IMR-90 (cell line): Measurements from ENCODE around the gene AUH. TPM values are rescaled to one million over a fixed set of nuclear protein-coding genes. Genes with fewer than 3 reads are reported as not detected.

Source experiments
- ATAC-seq: fragments of 200-7000 bp; cut with Tn5 transposase; 2 replicates; pipeline ENCODE4 v1.9.1; 2020; ENCODE audit warnings: low read depth, mild to moderate bottlenecking, moderate library complexity
- BruUV-seq: library from RNA; stranded (reverse); fragments of 400-500 nt; replicated peaks from 2 replicates; lab custom pipeline; 2021; lab: Mats Ljungman, UMichigan
- CTCF ChIA-PET: fragments of 300-600 bp; formaldehyde crosslinking; extraction: SDS; loops from one replicate; lab custom pipeline; 2021; ENCODE audit warnings: antibody characterized with exemption; lab: Yijun Ruan, JAX
- POLR2A ChIA-PET: fragments of 300-600 bp; sonication (Branson Sonifier 250); formaldehyde crosslinking; loops from one replicate; lab custom pipeline; 2022; ENCODE audit warnings: antibody characterized with exemption; ENCODE audit not compliant: unreplicated experiment; lab: Charles Lee
- DNase-seq: peaks from one replicate; pipeline ENCODE4 v3.0.0; 2013
- H2AFZ ChIP-seq: replicated peaks from 2 replicates; pipeline ENCODE3; 2013; ENCODE audit warnings: low read length, mild to moderate bottlenecking; ENCODE audit not compliant: poor library complexity
- H2AK5ac ChIP-seq: 2 replicates; pipeline ENCODE4 v1.6.1; 2013; ENCODE audit warnings: low read depth, low read length, inconsistent platforms
- H2AK9ac ChIP-seq: replicated peaks from 2 replicates; pipeline ENCODE3; 2013; ENCODE audit warnings: mild to moderate bottlenecking, low read depth, low read length, moderate library complexity; ENCODE audit not compliant: poor library complexity
- H2BK120ac ChIP-seq: 2 replicates; pipeline ENCODE4 v1.6.1; 2013; ENCODE audit warnings: low read depth, low read length, inconsistent platforms
- H2BK15ac ChIP-seq: 3 replicates; pipeline ENCODE4 v1.6.1; 2013; ENCODE audit warnings: low read depth, low read length, inconsistent platforms
- H2BK20ac ChIP-seq: 2 replicates; pipeline ENCODE4 v1.6.1; 2013; ENCODE audit warnings: low read depth, mild to moderate bottlenecking, inconsistent platforms, low read length, moderate library complexity
- H2BK5ac ChIP-seq: 2 replicates; pipeline ENCODE4 v1.6.1; 2013; ENCODE audit warnings: mild to moderate bottlenecking, low read depth, low read length, inconsistent platforms; ENCODE audit not compliant: poor library complexity, severe bottlenecking
- H3K14ac ChIP-seq: replicated peaks from 2 replicates; pipeline ENCODE4 v1.6.1; 2013; ENCODE audit warnings: low read depth, low read length, inconsistent platforms
- H3K18ac ChIP-seq: 2 replicates; pipeline ENCODE4 v1.6.1; 2013; ENCODE audit warnings: low read depth, low read length, control low read depth
- H3K23ac ChIP-seq: 2 replicates; pipeline ENCODE4 v1.6.1; 2013; ENCODE audit warnings: low read depth, low read length, inconsistent platforms
- H3K27ac ChIP-seq: 2 replicates; pipeline ENCODE4 v1.5.1; 2013; ENCODE audit warnings: mild to moderate bottlenecking, control low read depth, low read length; ENCODE audit not compliant: insufficient read depth
- H3K27me3 ChIP-seq: 2 replicates; pipeline ENCODE4 v1.6.1; 2013; ENCODE audit warnings: low read length; ENCODE audit not compliant: control insufficient read depth, insufficient read depth
- H3K36me3 ChIP-seq: 2 replicates; pipeline ENCODE4 v1.6.1; 2013; ENCODE audit warnings: low read length, mixed read lengths; ENCODE audit not compliant: control insufficient read depth, insufficient read depth
- H3K4ac ChIP-seq: 2 replicates; pipeline ENCODE4 v1.6.1; 2013; ENCODE audit warnings: low read depth, low read length, inconsistent platforms
- H3K4me1 ChIP-seq: 2 replicates; pipeline ENCODE4 v1.6.1; 2013; ENCODE audit warnings: low read length, mixed read lengths; ENCODE audit not compliant: control insufficient read depth, insufficient read depth
- H3K4me2 ChIP-seq: 2 replicates; pipeline ENCODE4 v1.6.1; 2013; ENCODE audit warnings: low read depth, mild to moderate bottlenecking, control low read depth, low read length, moderate library complexity
- H3K4me3 ChIP-seq: 2 replicates; pipeline ENCODE4 v1.5.1; 2013; ENCODE audit warnings: low read depth, mild to moderate bottlenecking, control low read depth, low read length, moderate library complexity; ENCODE audit not compliant: insufficient read depth
- H3K56ac ChIP-seq: 2 replicates; pipeline ENCODE4 v1.6.1; 2013; ENCODE audit warnings: low read length, inconsistent platforms; ENCODE audit not compliant: insufficient read depth; ENCODE audit errors: extremely low read depth
- H3K79me1 ChIP-seq, 2 experiments: 2 replicates each; pipeline ENCODE4 v1.6.1; 2013; ENCODE audit warnings: low read length in 2 of 2, inconsistent platforms in 1 of 2, low read depth in 1 of 2
- H3K9ac ChIP-seq: 2 replicates; pipeline ENCODE4 v1.6.1; 2013; ENCODE audit warnings: low read depth, low read length, control low read depth
- H3K9me1 ChIP-seq: 2 replicates; pipeline ENCODE4 v1.6.1; 2013; ENCODE audit warnings: low read length, inconsistent platforms; ENCODE audit not compliant: insufficient read depth
- H3K9me3 ChIP-seq: 2 replicates; pipeline ENCODE4 v1.6.1; 2013; ENCODE audit warnings: low read length; ENCODE audit not compliant: control insufficient read depth, insufficient read depth
- H4K20me1 ChIP-seq: 2 replicates; pipeline ENCODE4 v1.6.1; 2013; ENCODE audit warnings: low read length, inconsistent platforms; ENCODE audit not compliant: insufficient read depth
- H4K5ac ChIP-seq: 2 replicates; pipeline ENCODE4 v1.6.1; 2013; ENCODE audit warnings: mild to moderate bottlenecking, low read depth, low read length, control low read depth
- H4K8ac ChIP-seq, 2 experiments: 2 replicates each; pipeline ENCODE4 v1.6.1; 2013; ENCODE audit warnings: low read depth in 2 of 2, low read length in 2 of 2, control low read depth in 1 of 2, inconsistent platforms in 1 of 2
- H4K91ac ChIP-seq: 2 replicates; pipeline ENCODE4 v1.6.1; 2013; ENCODE audit warnings: low read depth, low read length, inconsistent platforms; ENCODE audit not compliant: insufficient read depth
- MAFK ChIP-seq: IDR thresholded peaks from 2 replicates; pipeline ENCODE4 v1.6.1; 2012; ENCODE audit warnings: low read depth, low read length, improper control_type of control experiment
- NFE2L2 ChIP-seq: fragments of 150-350 bp; IDR thresholded peaks from 2 replicates; pipeline ENCODE4 v1.6.1; 2016; ENCODE audit warnings: low read depth, mild to moderate bottlenecking, low read length
- POLR2A ChIP-seq: IDR thresholded peaks from 2 replicates; pipeline ENCODE4 v1.6.1; 2012; ENCODE audit warnings: mild to moderate bottlenecking, low read depth, low read length
- WGBS, 2 experiments: methylation state at CpG; one replicate each; pipeline versions ENCODE4 v1.1.5 to v1.1.7; 2013; ENCODE audit warnings: missing lambda C conversion rate in 2 of 2; ENCODE audit not compliant: insufficient read length in 1 of 2; ENCODE audit errors: extremely low coverage in 2 of 2; 5-methylcytosine and 5-hydroxymethylcytosine counted together
- dilution Hi-C: fragments of 300-500 bp; cut with HindIII; formaldehyde crosslinking; loops from one replicate; pipeline ENCODE4 v1.14.3; 2018; ENCODE audit warnings: low sequenced_read_pairs; ENCODE audit not compliant: unreplicated experiment
- in situ Hi-C: fragments of 300-500 bp; cut with MboI; formaldehyde crosslinking; loops from 3 replicates; pipeline ENCODE4 v1.14.3; 2019; ENCODE audit warnings: low sequenced_read_pairs, inconsistent platforms, mixed read lengths
- intact Hi-C: fragments of 100-400 bp; cut with micrococcal nuclease; formaldehyde crosslinking; loops from 2 replicates; pipeline ENCODE4 v1.10.0; 2022
- polyA plus RNA-seq, 3 experiments: library from polyadenylated mRNA; depleted of rRNA; stranded (reverse); fragments of >200 nt; gene quantifications; 2 replicates each; pipeline ENCODE4 v1.2.3, GENCODE V29; 2012; ENCODE audit warnings: low replicate concordance in 1 of 3
- total RNA-seq: library from RNA; depleted of rRNA; stranded (reverse); fragments of >200 nt; gene quantifications from 2 replicates; pipeline ENCODE4 v1.2.3, GENCODE V29; 2012
- TF ChIP-seq, protein P1 (sequence below): fragments of 150-350 bp; IDR thresholded peaks from 2 replicates; pipeline ENCODE4 v1.6.1; 2016; ENCODE audit warnings: low read depth, mild to moderate bottlenecking, low read length, moderate library complexity, borderline replicate concordance

Gene AUH
- total and polyA plus RNA-seq, 2 of the 4 experiments (the other 2 are of a cell fraction) = 5.9 to 8.1 TPM

- Histone ChIP-seq H2AK5ac (no peak overlapping the region), H3K4me1 (0 out of 2 replicates have a peak, but pooled peaks cover 2% of the 10 kb centered on the region), H3K9ac (no peak overlapping the region), H4K91ac (no peak overlapping the region), H4K8ac (no peak overlapping the region), H2BK120ac (no peak overlapping the region), H3K4ac (no peak overlapping the region), H2BK20ac (no peak overlapping the region), H3K9me1 (peaks cover 7% of the 10 kb centered on the region; the same call in 1 of the 2 replicates), H3K23ac (no peak overlapping the region), H3K9me3 (no peaks in the 10 kb centered on the region), H4K5ac (no peak overlapping the region), H3K4me2 (no peak overlapping the region), H2AFZ (no peak overlapping the region), H3K18ac (no peak overlapping the region), H2AK9ac (no peak overlapping the region), H3K56ac (no peak overlapping the region), H3K4me3 (no peak overlapping the region), H3K14ac (no peak overlapping the region), H4K20me1 (peaks cover 4% of the 10 kb centered on the region; the same call in 1 of the 2 replicates), H3K79me1 (peaks cover 29 to 53% of the 10 kb centered on the region in 2 experiments), H3K27me3 (no peaks in the 10 kb centered on the region), H2BK5ac (no peak overlapping the region), H3K36me3 (peaks cover 8% of the 10 kb centered on the region; the same call in 1 of the 2 replicates), H3K27ac (no peak overlapping the region), H2BK15ac (no peak overlapping the region)
- in situ Hi-C loops (no loop called here), intact Hi-C loops (no loop called here), dilution Hi-C loops (no loop called here)
- ChIA-PET POLR2A (no interaction called here), CTCF (no interaction called here)
- DNase-seq = no peak
- WGBS, 2 experiments = no CpG with 5 or more reads among the region's 4 CpGs
- TF ChIP-seq, protein P1, sequence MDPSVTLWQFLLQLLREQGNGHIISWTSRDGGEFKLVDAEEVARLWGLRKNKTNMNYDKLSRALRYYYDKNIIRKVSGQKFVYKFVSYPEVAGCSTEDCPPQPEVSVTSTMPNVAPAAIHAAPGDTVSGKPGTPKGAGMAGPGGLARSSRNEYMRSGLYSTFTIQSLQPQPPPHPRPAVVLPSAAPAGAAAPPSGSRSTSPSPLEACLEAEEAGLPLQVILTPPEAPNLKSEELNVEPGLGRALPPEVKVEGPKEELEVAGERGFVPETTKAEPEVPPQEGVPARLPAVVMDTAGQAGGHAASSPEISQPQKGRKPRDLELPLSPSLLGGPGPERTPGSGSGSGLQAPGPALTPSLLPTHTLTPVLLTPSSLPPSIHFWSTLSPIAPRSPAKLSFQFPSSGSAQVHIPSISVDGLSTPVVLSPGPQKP = no peak
- no peak for TF ChIP-seq MAFK
- no peak for TF ChIP-seq NFE2L2
- TF ChIP-seq POLR2A = no peak
- ATAC-seq = no peak
- BruUV-seq = no TSS peak
Observed at GRCh38 chr9:91345978-91346377, 15.7 kb downstream of the AUH start.
